ENCODE results near the gene CDK2AP2.
A peak's percentile ranks its signal among the peaks of the same experiment; 100 is the strongest.
"Not testable (repeated sequence)": the region's sequence is repeated elsewhere in the genome, so short reads cannot be mapped to it uniquely, and the experiment has no call there.

The CDK2AP2 gene

DNA sequence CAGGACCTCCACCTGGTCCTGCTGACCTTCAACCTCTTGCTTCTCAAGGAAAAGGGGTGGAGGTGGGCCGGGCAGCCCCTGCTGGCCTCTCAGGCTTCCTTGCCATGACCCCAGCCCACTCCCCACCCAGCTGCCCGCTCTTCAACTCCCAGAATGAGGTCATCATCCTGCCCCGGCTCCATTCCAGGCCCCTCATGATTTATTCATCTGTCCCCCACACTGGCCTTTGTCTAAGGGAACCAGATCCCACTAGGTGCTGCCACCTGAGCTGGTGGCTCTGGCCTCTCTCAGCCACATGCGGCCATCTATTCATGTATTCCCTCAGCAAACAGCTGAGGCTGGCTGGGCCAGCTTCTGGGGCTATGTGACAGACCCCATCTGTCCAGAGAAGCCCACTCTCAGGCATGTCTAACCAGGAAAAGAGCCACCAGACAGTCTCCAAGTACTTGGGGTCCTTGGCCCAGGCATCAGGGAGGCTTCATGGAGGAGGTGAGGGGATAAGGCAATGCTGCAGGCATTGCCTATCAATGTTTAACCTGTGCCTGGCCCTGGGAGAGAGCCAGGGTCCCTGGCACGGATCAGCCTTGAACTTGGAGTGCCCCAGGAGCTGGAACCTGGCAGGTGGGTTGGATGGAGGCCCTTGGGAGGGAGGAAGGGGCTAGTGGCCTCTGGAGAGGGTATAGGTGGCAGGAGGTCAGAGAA is 17.5 kb upstream of the CDK2AP2 start:
- DNase-seq (ENCODE audit: low read depth, low spot score), result no peak
- H3K27ac ChIP-seq, result no peak overlapping the region

DNA sequence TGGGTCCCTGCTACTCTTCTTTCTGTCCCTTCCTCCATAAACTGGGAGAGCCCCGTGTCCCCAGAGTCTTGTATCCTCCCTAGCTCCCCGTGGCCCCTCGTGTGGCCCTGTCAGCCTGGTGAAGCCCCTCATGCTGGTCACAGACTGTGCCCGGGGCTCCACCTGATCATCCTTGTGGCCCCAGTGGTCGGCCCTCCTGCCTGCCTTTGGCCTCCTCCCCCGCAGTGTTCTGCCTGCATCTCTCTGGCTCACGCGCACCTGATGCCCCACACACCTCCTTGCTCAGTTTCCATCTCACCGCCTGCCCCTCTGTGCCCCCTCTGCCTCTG is 16.5 kb upstream of the CDK2AP2 start:
- H3K27ac ChIP-seq, result no peak overlapping the region
- no peak for DNase-seq (ENCODE audit: low read depth, low spot score)

DNA sequence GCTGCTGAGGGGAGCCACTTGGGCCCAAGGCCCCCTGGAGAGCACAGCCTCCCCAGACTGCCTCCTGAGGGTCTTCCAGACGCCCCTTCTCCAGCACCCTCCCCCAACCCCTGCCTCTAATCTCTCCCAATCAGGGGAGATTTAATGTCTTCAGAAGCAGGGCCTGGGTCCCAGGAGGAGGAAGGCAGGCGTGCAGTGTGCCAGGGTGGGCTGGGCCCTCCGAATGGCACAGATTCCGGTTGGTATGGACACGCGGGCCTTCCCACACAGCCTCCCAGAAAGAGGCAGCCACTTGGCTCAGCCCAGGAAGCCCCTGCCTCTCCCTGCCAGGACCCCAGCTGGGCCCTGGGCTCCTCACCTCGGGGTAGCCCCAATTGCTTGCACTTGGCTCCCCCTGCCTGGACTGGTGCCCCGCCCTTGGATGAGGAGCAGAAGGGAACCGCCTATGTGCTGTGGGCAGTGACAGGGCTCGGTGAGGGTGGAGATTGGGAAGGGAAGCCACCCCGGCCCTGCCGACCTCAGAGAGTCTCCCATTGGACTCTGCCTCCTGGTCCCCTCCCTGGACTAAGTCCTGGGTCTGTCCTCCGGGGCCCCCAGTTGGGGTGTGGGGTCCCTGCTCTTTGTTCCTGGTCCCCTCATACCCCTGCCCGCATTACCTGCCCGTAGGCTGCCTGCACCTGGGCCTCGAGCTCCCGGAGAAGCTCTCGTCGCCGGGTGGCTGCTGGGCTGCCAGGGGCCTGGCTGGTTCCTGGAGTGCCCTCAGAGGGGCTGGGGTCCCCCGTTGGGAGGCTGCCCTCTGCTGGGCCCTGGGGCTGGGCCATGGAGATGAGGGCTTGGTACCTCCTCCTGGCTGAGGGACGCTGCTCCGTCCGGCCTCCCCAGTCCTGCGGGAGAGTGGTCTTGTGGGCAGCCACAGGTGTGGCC is 15.9 kb upstream of the CDK2AP2 start:
- no peak overlapping the region for H3K27ac ChIP-seq
- DNase-seq (ENCODE audit: low read depth, low spot score), result no peak

DNA sequence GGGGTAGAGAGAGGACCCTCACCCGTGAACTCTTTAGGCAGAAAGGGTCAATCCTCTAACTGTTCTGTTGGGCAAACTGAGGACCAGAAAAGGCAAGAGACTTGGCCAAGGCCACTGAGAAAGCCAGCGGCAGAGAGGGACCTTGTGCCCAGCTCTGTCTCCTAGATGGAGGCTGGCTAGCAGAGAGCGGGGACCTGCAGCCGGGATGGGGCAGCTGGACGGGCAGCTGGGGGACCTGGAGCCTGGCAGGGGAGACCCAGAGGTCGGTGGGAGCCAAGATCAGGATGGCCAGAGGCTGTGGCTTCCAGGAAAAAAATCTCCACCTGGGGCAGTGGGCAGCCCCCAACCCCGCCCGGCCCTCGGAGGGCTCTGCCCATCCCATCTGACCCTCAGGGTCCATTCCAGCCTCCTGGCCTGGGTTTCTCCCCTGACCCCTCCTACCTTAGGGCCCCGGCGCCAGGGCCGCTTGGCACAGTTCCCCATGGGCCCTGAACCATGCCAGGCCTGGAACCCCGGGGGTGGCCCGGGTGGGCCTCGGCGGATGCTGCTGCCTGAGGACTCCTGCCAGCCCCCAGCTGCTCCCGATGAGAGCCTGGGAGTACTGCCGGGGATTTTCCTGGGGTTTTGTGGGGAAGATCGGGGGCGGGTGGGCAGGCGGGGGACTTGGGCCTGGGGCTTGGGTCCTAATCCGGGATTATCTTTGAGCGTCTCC is 15.0 kb upstream of the CDK2AP2 start, which contains the start of gene CABP2:
CABP2 (minus strand) TSS at position 603 of the 712 bp plus-strand sequence; CDS start at position 483, 120 bp downstream.
- DNase-seq (ENCODE audit: low read depth, low spot score), result no peak
- H3K27ac ChIP-seq, result no peak within 1 kb of the TSS

DNA sequence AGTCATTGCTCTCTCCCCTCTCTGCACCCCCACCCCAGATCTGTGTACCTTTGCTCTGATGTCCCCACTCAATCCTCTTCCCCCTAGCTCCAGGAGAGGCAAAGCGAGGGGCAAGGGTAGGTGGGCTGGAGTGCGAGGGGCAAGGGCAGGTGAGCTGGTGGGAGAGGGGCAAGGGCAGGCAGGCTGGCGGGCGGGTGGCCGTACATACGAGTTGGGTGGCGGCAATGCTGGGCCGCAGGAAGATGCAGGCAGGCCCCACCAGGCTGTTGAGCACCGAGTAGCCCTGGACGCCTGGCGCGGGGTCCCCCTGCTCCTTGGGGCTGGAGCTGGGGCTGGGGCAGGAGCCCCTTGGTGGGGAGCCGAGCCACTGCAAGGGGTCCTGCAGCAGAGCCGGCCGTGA is 14.4 kb upstream of the CDK2AP2 start:
- H3K27ac ChIP-seq, result no peak overlapping the region
- DNase-seq (ENCODE audit: low read depth, low spot score), result no peak

DNA sequence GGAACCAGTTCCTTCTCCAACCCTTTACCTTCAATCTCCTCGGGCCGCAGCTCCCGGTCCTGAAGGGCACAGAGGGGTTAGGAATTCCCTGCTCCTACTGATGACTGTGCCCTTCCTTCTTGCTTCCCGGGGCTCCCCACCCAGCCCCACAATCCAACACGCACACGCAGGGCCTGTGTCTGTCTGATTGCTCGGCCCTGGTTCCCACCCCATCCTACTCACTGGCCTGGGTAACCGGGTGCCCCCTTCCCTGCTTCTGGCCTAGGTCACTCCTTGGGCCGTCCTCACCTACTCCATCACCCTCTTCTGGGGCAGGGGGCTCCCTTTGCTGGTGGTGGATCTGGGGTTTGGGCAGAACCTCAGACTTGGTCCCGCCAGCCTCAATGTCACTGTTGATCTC is 14.0 kb upstream of the CDK2AP2 start:
- DNase-seq (ENCODE audit: low read depth, low spot score), result no peak
- H3K27ac ChIP-seq, result no peak overlapping the region

DNA sequence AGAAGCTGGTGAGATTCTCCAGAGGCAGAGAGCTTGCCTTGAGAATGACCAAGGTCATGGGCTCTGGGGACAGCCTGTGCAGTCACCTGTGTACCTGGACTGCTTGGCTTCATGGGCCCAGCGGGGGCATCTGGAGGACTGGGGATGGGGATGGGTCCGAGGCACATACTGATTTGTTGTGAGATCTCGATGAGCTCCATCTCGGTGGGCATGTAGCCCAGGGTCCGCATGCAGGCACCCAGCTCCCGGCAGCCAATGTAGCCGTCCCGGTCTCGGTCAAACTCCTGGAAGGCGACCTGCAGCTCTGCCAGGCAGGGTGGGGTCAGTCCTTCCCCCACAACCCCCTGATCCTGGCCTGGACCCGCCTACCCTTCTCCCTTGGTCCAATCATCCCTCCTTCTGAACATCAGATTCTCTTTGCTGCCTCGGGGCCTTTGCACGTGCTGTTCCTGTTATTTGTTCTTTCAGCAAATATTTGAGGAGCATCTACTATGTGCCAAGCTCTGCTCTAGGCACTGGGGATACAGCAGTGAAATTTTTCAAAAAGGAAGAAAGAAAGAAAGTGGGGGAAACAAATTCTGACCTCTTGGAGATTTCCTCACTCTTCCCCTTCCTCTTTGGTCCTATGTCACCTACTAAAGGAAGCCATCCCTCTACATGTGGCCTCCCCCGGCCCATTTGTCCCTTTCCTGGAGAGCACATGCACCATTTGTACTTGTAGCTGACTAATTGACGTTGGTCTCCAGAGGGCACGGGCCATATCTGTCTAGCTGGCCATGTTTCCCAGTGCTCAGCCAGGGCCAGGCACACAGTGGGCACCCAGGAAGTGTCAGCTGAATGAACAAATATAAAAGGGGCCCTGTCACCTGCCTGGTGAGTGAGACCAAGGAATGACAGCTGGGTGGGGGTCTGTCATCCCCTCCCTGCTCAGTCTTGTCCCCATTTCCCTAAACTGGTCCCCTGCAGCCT is 13.2 kb upstream of the CDK2AP2 start:
- DNase-seq (ENCODE audit: low read depth, low spot score), result no peak
- H3K27ac ChIP-seq, result no peak overlapping the region

DNA sequence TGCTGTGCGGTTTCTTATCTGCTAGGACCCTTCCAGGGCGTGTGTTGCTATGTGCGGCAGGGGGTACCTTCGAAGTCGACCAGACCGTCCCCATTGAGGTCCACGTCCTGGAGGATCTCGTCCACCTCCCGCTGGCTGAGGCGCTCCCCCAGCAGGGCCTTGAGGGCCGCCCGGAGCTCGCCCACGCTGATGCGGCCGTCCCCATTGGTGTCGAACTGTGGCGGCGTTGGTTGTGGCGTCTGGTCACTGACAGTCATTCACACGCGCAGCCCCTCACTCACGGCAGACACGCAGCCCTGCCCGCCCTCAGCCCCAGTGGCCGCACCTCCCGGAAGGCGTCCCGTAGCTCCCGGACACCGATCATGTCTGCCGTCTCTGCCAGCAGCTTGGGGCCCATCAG is 11.8 kb upstream of the CDK2AP2 start:
- DNase-seq (ENCODE audit: low read depth, low spot score), result no peak

DNA sequence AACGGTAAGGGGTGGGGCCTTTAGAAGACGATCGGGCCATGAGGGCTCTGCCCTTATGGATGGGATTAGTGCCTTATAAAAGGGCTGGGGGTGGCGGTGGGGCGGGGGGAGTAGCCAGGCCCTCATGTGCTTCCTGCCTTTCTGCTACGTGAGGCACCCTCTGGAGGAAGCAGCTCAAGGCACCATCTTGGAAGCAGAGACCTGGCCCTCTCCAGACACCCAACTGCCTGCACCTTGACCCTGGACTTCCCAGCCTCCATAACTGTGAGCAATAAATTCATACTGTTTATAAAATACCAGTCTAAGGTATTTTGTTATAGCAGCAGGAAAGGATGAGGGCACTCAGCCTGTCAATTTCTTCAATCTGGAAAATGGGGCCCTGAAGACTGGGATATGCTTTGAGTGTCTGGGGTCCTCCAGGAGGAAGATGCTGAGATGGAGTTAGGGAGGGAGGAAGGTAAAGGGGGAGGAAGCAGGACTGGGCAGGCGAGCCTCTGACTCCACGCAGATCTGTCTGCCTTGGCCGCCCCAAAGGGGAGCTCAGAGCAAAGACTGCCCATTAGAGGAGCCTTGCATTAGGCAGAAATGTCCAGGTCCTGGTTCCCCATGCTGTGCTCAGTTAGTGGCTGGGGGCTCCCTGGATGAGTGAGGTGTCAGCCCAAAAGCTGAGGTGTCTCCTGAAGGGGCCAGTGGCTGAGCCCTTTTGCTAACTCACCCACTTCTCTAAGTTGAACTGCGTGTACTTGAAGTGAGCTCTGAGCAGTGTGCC is 10.0 kb upstream of the CDK2AP2 start:
- no peak overlapping the region for H3K27ac ChIP-seq
- no peak for DNase-seq (ENCODE audit: low read depth, low spot score)

More for the DNA sequence above, 11.8 kb upstream of the CDK2AP2 start:
- no peak overlapping the region for H3K27ac ChIP-seq

DNA sequence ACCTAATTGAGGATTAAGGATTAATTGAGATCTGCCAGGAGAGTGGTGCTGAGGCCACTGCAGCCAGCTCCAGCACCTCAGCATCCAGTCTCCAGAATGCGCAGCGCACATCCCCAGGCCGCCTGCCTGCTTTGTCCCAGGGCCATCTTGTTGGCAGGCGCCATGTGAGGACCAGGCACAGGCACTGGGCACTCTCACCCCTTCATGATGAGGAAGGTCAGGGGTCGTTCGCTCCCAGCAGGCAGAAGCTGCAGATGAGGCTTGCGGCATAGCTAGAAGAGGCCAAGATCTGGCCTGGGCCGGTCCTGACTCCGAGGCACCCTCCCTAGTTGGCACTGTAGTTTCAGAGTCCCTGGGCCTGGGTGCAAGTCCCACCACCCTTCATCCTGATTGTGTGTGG is 8.8 kb upstream of the CDK2AP2 start:
- no peak overlapping the region for H3K27ac ChIP-seq
- no peak for DNase-seq (ENCODE audit: low read depth, low spot score)

DNA sequence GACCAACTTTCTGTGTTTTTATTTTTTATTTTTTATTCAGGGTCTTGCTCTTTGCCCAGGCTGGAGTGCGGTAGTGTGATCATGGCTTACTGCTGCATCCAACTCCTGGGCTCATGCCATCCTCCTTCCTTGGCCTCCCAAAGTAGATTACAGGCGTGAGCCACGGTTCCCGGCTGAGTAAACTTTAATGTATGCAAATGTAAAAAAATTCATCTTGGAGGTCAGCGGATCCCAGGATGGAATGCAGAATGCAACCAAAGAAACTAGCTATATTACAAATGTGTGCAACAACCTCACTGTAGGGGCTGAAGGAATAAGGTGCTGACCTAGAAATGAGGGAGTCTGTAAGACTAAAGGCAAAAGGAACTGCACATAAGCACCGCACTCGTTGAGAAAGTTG is 6.2 kb upstream of the CDK2AP2 start:
- no peak for DNase-seq (ENCODE audit: low read depth, low spot score)
- H3K27ac ChIP-seq, result no peak overlapping the region

DNA sequence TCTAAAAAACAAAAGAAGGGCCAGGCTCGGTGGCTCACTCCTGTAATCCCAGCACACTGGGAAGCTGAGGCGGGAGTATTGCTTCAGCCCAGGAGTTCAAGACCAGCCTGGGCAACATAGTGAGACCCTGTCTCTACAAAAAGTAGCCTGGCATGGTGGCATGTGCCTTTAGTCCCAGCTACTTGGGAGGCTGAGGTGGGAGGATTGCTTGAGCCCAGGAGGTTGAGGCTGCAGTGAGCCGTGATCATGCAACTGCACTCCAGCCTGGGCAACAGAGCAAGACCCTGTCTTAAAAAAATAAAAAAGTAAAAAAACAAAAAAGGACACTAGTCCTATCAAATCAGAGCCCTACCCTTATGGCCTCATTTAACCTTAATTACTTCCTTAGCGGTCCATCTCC is 3.6 kb upstream of the CDK2AP2 start:
- not testable (repeated sequence) for H3K27ac ChIP-seq; DNase-seq (ENCODE audit: low read depth, low spot score)

DNA sequence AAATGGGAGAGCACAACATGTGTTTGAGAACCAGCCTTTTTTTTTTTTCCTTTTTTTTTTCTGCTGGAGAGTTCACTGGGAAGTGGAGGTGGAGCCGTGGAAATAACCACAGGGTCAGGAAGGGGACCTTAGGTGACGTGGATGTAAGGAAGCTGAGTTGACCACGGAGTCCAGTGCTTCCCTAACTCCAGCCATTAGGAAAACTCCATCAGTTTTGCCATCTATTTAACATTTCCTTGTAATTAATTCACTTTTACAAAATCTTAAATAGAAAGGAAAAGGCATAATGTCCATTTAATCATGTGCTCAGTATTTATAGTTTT is 2.0 kb upstream of the CDK2AP2 start:
- H3K27ac ChIP-seq, result no peak overlapping the region
- no peak for DNase-seq (ENCODE audit: low read depth, low spot score)

DNA sequence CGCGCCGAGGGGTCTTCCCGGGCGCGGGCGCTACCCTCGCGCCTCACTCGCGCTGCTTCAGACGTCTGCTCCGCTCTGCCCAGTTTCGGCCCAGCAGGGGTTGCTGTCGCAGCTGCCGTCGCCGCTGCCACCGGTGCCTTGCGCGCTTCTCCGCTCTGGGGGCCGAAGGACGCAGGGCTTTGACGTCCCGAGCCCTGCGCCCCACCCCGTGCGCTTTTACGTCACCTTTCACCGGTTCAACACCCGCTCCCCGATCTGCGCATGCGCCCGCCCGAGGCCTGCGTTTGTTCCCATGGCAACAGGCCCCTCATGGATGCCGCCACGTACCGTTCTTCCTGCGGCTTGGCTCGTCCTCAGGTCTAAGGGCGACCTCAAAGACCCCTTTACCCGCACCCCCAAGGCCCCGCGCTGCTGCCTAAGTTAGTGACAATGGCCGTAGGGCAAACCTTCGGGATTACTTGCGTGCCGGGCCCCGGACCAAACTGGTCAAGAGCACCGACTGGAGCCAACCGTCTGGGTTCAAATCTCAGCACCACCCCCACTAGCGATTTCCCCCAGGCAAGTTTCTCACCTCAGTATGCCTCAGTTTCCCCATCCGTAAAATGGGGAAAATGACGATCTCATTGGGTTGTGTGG is 642 bp upstream of the CDK2AP2 start:
- peak overlapping the region; percentile 98 for H3K27ac ChIP-seq
- peak; percentile 73 for DNase-seq (ENCODE audit: low read depth, low spot score)

DNA sequence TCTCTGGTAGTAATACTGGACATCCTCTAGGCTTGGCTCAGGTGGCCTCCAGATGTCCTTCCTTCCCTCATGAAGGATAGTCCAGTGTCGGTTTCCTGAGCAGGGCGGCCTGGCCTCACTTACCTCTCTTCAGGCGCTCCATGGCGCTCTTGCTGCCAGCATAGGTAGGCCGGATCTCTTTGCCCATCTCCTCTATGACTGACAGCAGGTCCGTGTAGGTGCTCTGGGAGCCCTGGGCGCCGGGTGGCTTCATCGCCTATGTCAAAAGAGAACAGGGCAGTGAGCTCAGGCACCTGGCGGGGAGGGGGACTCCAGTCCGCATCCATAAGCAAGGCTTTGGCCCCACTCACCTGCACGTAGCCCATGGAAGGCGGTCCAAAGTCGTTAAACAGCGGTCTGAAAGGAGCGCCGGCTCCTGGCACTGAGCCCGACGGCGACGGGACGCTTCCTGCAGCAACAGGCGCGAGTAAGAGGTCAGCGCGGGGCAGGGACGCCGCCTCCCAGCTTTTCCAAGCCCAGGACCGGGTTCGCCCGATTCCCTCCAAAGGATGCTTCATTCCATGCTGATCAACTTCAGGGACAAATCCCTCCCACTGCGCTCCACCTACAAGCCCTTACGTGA is 609 bp downstream of the CDK2AP2 start:
- H3K27ac ChIP-seq, result peak overlapping the region; percentile 98
- DNase-seq (ENCODE audit: low read depth, low spot score), result no peak

DNA sequence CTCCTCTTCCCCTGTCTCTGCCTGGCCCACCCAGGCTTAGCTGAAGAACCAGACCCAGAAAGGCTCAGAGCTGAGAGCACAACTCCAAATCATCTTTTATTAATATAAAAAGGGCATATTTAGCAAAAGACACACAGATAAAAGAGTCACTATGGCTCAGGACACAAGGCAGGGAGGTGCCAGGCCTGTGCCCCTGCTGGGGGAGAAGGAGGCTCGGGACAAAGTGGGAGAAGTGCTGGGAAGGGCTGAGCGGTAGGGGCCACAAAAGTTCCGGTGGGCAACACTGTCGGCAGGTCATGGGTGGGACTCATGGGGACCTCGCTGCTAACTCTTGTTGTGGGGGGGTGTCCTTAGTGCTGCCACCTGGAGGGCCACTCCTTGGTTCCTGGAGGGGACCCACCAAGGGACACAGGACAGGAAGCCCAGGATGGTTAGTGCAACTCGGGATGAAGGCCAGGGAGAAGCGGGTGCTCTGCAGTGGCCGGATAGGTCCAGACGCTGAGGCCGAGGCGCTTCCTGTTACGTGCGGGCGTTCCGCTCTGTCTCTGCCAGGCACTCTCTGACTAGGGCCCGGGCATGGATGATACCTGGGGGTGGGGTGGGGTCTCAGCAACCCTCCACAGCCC is 1.4 kb downstream of the CDK2AP2 start:
- DNase-seq (ENCODE audit: low read depth, low spot score), result no peak
- H3K27ac ChIP-seq, result peak overlapping the region; percentile 98

DNA sequence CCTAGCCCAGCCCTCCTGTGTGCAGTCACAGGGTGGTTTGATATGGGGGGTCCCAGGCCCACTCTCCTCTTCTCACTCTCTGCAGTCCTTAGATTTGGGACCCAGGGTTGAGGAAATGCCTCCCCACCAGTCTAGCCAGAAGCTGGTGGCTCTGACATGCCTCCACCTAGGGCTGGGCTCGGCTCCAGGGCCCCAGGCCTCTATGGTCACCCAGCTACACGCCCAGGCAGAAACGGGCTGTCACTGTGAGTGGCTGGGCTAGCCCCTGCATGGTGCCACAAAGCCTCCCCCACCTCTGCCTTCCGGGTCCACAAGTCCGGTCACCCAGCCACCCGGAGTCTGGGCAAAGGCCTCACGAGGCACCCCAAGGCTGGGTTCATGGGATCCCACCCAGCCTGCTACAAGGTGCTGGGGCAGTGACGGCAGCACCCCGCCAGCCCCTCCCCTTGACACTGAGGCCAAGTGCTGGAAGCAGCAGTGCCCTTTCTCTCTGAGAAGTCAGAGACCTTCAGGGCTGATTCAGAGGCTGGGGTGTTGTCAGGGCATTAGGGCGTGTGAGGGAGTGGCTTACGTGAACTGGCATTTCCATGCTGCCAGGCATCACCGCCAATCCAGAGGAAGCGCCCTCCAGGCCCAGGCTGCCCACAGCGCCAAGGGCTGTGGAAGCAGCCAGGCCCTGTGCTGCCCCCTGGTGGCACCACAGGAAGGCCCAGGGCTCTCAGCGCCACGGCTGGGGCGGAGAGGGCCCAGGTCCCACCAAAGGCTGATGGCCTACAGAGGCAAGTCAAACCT is 2.2 kb downstream of the CDK2AP2 start:
- peak; percentile 95 for DNase-seq (ENCODE audit: low read depth, low spot score)
- peak overlapping the region; percentile 98 for H3K27ac ChIP-seq
